Colonic mucosa (tissue), 4 donors: ENCODE measurements around the gene EML6. TPM values are rescaled to one million over a fixed set of nuclear protein-coding genes. Genes with fewer than 3 reads are reported as not detected.
"Not testable (repeated sequence)": the region's sequence is repeated elsewhere in the genome, so short reads cannot be mapped to it uniquely, and the experiment has no call there.

ENCODE experiments used
- DNase-seq: peaks from one replicate; pipeline ENCODE4 v3.0.0-alpha.2; 2020
- H3K27ac ChIP-seq: fragments of 200-600 bp; one replicate; pipeline ENCODE4 v1.8.0; 2021
- H3K27me3 ChIP-seq: fragments of 200-600 bp; one replicate; pipeline ENCODE4 v1.8.0; 2021
- H3K36me3 ChIP-seq: fragments of 200-600 bp; one replicate; pipeline ENCODE4 v1.8.0; 2021
- H3K4me1 ChIP-seq: fragments of 200-600 bp; one replicate; pipeline ENCODE4 v1.8.0; 2021; ENCODE audit warnings: mild to moderate bottlenecking
- H3K4me3 ChIP-seq: fragments of 200-600 bp; one replicate; pipeline ENCODE4 v1.8.0; 2021
- H3K9ac ChIP-seq, 2 donors: one replicate each; pipeline ENCODE4 v1.7.0; 2013; ENCODE audit warnings: control low read depth in 2 of 2, low read depth in 2 of 2, low read length in 2 of 2
- H3K9me3 ChIP-seq: fragments of 200-600 bp; one replicate; pipeline ENCODE4 v1.8.0; 2021
- CTCF ChIP-seq: fragments of 200-600 bp; IDR thresholded peaks from one replicate; pipeline ENCODE4 v1.8.0; 2022; ENCODE audit warnings: antibody characterized with exemption, mild to moderate bottlenecking
- intact Hi-C: fragments of 100-400 bp; cut with DNase I; formaldehyde crosslinking; loops from one replicate; pipeline ENCODE4 v1.14.1; 2022
- total RNA-seq, 2 donors: library from RNA; stranded (reverse); fragmentation: NEBNext Ultra II Directional in 1 of 2; extraction: Animal tissue kit (Norgen Biotek cat#: 25700) in 1 of 2; gene quantifications; one replicate each; pipeline ENCODE4 v1.2.1, GENCODE V29; 2021
- donor health status: healthy.
- donor health status: DM: no; HTN: no; CAD: no.
- donor health status: DM: no; HTN: no; CAD: no.

Gene EML6
- total RNA-seq, 2 donors from 2014 or later, result 2.1 to 2.5 TPM

- Histone ChIP-seq H3K27ac (no peak overlapping the region), H3K9me3 (no peaks in the 10 kb centered on the region), H3K4me3 (no peak overlapping the region), H3K27me3 (no peaks in the 10 kb centered on the region), H3K4me1 (no peaks in the 10 kb centered on the region), H3K9ac (no peak overlapping the region), H3K36me3 (no peaks in the 10 kb centered on the region)
- DNase-seq, result no peak
- TF ChIP-seq CTCF, result no peak
- intact Hi-C loops, result loop anchor here (10.0 kb wide), 1 partner anchor 736 kb away; no protein-coding TSS in a partner anchor
Observed at GRCh38 chr2:54840559-54841468, 117.4 kb downstream of the EML6 start.

- H3K9me3 ChIP-seq, H3K27ac ChIP-seq, DNase-seq, H3K27me3 ChIP-seq, H3K4me1 ChIP-seq, H3K4me3 ChIP-seq, H3K36me3 ChIP-seq, H3K9ac ChIP-seq: not testable (repeated sequence)
- intact Hi-C loops, result loop anchor here (10.0 kb wide), 1 partner anchor 737 kb away; no protein-coding TSS in a partner anchor
Observed at GRCh38 chr2:54841500-54841899, 118.0 kb downstream of the EML6 start.

- Histone ChIP-seq H3K27ac (no peak overlapping the region), H3K9me3 (no peaks in the 10 kb centered on the region), H3K4me1 (no peaks in the 10 kb centered on the region), H3K4me3 (no peak overlapping the region), H3K9ac (no peak overlapping the region), H3K36me3 (no peaks in the 10 kb centered on the region), H3K27me3 (no peaks in the 10 kb centered on the region)
- intact Hi-C loops, result loop anchor here (10.0 kb wide), 1 partner anchor 740 kb away; no protein-coding TSS in a partner anchor
- no peak for DNase-seq
- TF ChIP-seq CTCF, result no peak
Observed at GRCh38 chr2:54845094-54845493, 121.6 kb downstream of the EML6 start.

- no peaks in the 10 kb centered on the region for H3K27me3 ChIP-seq
- no peak overlapping the region for H3K9ac ChIP-seq
- no peaks in the 10 kb centered on the region for H3K4me1 ChIP-seq
- no peak overlapping the region for H3K27ac ChIP-seq
- no peaks in the 10 kb centered on the region for H3K9me3 ChIP-seq
- DNase-seq, result no peak
- TF ChIP-seq CTCF, result no peak
- H3K36me3 ChIP-seq, result no peaks in the 10 kb centered on the region
- H3K4me3 ChIP-seq, result no peak overlapping the region
- intact Hi-C loops, result loop anchor here (10.0 kb wide), 1 partner anchor 741 kb away; no protein-coding TSS in a partner anchor
Observed at GRCh38 chr2:54845514-54845913, 122.1 kb downstream of the EML6 start.

GRCh38 chr2:54850171-54851122 is 127.0 kb downstream of the EML6 start:
- H3K27me3 ChIP-seq, result no peaks in the 10 kb centered on the region
- no peak overlapping the region for H3K4me3 ChIP-seq
- H3K27ac ChIP-seq, result no peak overlapping the region
- intact Hi-C loops, result no loop called here
- no peaks in the 10 kb centered on the region for H3K9me3 ChIP-seq
- H3K9ac ChIP-seq, result no peak overlapping the region
- no peaks in the 10 kb centered on the region for H3K36me3 ChIP-seq
- DNase-seq, result no peak
- H3K4me1 ChIP-seq, result no peaks in the 10 kb centered on the region
- no peak for TF ChIP-seq CTCF
